IMR-90 (cell line): ENCODE measurements around the gene MOG. TPM values are rescaled to one million over a fixed set of nuclear protein-coding genes. Genes with fewer than 3 reads are reported as not detected.

Source experiments
- ATAC-seq: fragments of 200-7000 bp; cut with Tn5 transposase; 2 replicates; pipeline ENCODE4 v1.9.1; 2020; ENCODE audit warnings: low read depth, mild to moderate bottlenecking, moderate library complexity
- BruUV-seq: library from RNA; stranded (reverse); fragments of 400-500 nt; replicated peaks from 2 replicates; lab custom pipeline; 2021; lab: Mats Ljungman, UMichigan
- CTCF ChIA-PET: fragments of 300-600 bp; formaldehyde crosslinking; extraction: SDS; loops from one replicate; lab custom pipeline; 2021; ENCODE audit warnings: antibody characterized with exemption; lab: Yijun Ruan, JAX
- POLR2A ChIA-PET: fragments of 300-600 bp; sonication (Branson Sonifier 250); formaldehyde crosslinking; loops from one replicate; lab custom pipeline; 2022; ENCODE audit warnings: antibody characterized with exemption; ENCODE audit not compliant: unreplicated experiment; lab: Charles Lee
- DNase-seq: peaks from one replicate; pipeline ENCODE4 v3.0.0; 2013
- H2AFZ ChIP-seq: replicated peaks from 2 replicates; pipeline ENCODE3; 2013; ENCODE audit warnings: low read length, mild to moderate bottlenecking; ENCODE audit not compliant: poor library complexity
- H2AK5ac ChIP-seq: 2 replicates; pipeline ENCODE4 v1.6.1; 2013; ENCODE audit warnings: low read depth, low read length, inconsistent platforms
- H2AK9ac ChIP-seq: replicated peaks from 2 replicates; pipeline ENCODE3; 2013; ENCODE audit warnings: mild to moderate bottlenecking, low read depth, low read length, moderate library complexity; ENCODE audit not compliant: poor library complexity
- H2BK120ac ChIP-seq: 2 replicates; pipeline ENCODE4 v1.6.1; 2013; ENCODE audit warnings: low read depth, low read length, inconsistent platforms
- H2BK15ac ChIP-seq: 3 replicates; pipeline ENCODE4 v1.6.1; 2013; ENCODE audit warnings: low read depth, low read length, inconsistent platforms
- H2BK20ac ChIP-seq: 2 replicates; pipeline ENCODE4 v1.6.1; 2013; ENCODE audit warnings: low read depth, mild to moderate bottlenecking, inconsistent platforms, low read length, moderate library complexity
- H2BK5ac ChIP-seq: 2 replicates; pipeline ENCODE4 v1.6.1; 2013; ENCODE audit warnings: mild to moderate bottlenecking, low read depth, low read length, inconsistent platforms; ENCODE audit not compliant: poor library complexity, severe bottlenecking
- H3K14ac ChIP-seq: replicated peaks from 2 replicates; pipeline ENCODE4 v1.6.1; 2013; ENCODE audit warnings: low read depth, low read length, inconsistent platforms
- H3K18ac ChIP-seq: 2 replicates; pipeline ENCODE4 v1.6.1; 2013; ENCODE audit warnings: low read depth, low read length, control low read depth
- H3K23ac ChIP-seq: 2 replicates; pipeline ENCODE4 v1.6.1; 2013; ENCODE audit warnings: low read depth, low read length, inconsistent platforms
- H3K27ac ChIP-seq: 2 replicates; pipeline ENCODE4 v1.5.1; 2013; ENCODE audit warnings: mild to moderate bottlenecking, control low read depth, low read length; ENCODE audit not compliant: insufficient read depth
- H3K27me3 ChIP-seq: 2 replicates; pipeline ENCODE4 v1.6.1; 2013; ENCODE audit warnings: low read length; ENCODE audit not compliant: control insufficient read depth, insufficient read depth
- H3K36me3 ChIP-seq: 2 replicates; pipeline ENCODE4 v1.6.1; 2013; ENCODE audit warnings: low read length, mixed read lengths; ENCODE audit not compliant: control insufficient read depth, insufficient read depth
- H3K4ac ChIP-seq: 2 replicates; pipeline ENCODE4 v1.6.1; 2013; ENCODE audit warnings: low read depth, low read length, inconsistent platforms
- H3K4me1 ChIP-seq: 2 replicates; pipeline ENCODE4 v1.6.1; 2013; ENCODE audit warnings: low read length, mixed read lengths; ENCODE audit not compliant: control insufficient read depth, insufficient read depth
- H3K4me2 ChIP-seq: 2 replicates; pipeline ENCODE4 v1.6.1; 2013; ENCODE audit warnings: low read depth, mild to moderate bottlenecking, control low read depth, low read length, moderate library complexity
- H3K4me3 ChIP-seq: 2 replicates; pipeline ENCODE4 v1.5.1; 2013; ENCODE audit warnings: low read depth, mild to moderate bottlenecking, control low read depth, low read length, moderate library complexity; ENCODE audit not compliant: insufficient read depth
- H3K56ac ChIP-seq: 2 replicates; pipeline ENCODE4 v1.6.1; 2013; ENCODE audit warnings: low read length, inconsistent platforms; ENCODE audit not compliant: insufficient read depth; ENCODE audit errors: extremely low read depth
- H3K79me1 ChIP-seq, 2 experiments: 2 replicates each; pipeline ENCODE4 v1.6.1; 2013; ENCODE audit warnings: low read length in 2 of 2, inconsistent platforms in 1 of 2, low read depth in 1 of 2
- H3K9ac ChIP-seq: 2 replicates; pipeline ENCODE4 v1.6.1; 2013; ENCODE audit warnings: low read depth, low read length, control low read depth
- H3K9me1 ChIP-seq: 2 replicates; pipeline ENCODE4 v1.6.1; 2013; ENCODE audit warnings: low read length, inconsistent platforms; ENCODE audit not compliant: insufficient read depth
- H3K9me3 ChIP-seq: 2 replicates; pipeline ENCODE4 v1.6.1; 2013; ENCODE audit warnings: low read length; ENCODE audit not compliant: control insufficient read depth, insufficient read depth
- H4K20me1 ChIP-seq: 2 replicates; pipeline ENCODE4 v1.6.1; 2013; ENCODE audit warnings: low read length, inconsistent platforms; ENCODE audit not compliant: insufficient read depth
- H4K5ac ChIP-seq: 2 replicates; pipeline ENCODE4 v1.6.1; 2013; ENCODE audit warnings: mild to moderate bottlenecking, low read depth, low read length, control low read depth
- H4K8ac ChIP-seq, 2 experiments: 2 replicates each; pipeline ENCODE4 v1.6.1; 2013; ENCODE audit warnings: low read depth in 2 of 2, low read length in 2 of 2, control low read depth in 1 of 2, inconsistent platforms in 1 of 2
- H4K91ac ChIP-seq: 2 replicates; pipeline ENCODE4 v1.6.1; 2013; ENCODE audit warnings: low read depth, low read length, inconsistent platforms; ENCODE audit not compliant: insufficient read depth
- BHLHE40 ChIP-seq: fragments of 150-350 bp; IDR thresholded peaks from 2 replicates; pipeline ENCODE4 v1.6.1; 2016; ENCODE audit warnings: mild to moderate bottlenecking, low read depth, low read length
- CEBPB ChIP-seq: IDR thresholded peaks from 2 replicates; pipeline ENCODE4 v1.6.1; 2012; ENCODE audit warnings: low read depth, low read length, improper control_type of control experiment
- CHD1 ChIP-seq: IDR thresholded peaks from 2 replicates; pipeline ENCODE4 v1.6.1; 2012; ENCODE audit warnings: low read depth, low read length, improper control_type of control experiment
- CTCF ChIP-seq: conservative IDR thresholded peaks from 2 replicates; pipeline ENCODE4 v1.5.1; 2012; ENCODE audit warnings: mild to moderate bottlenecking, low read depth, low read length, improper control_type of control experiment
- FOS ChIP-seq: fragments of 150-350 bp; IDR thresholded peaks from 2 replicates; pipeline ENCODE4 v1.6.1; 2016; ENCODE audit warnings: low read depth, low read length
- MAFK ChIP-seq: IDR thresholded peaks from 2 replicates; pipeline ENCODE4 v1.6.1; 2012; ENCODE audit warnings: low read depth, low read length, improper control_type of control experiment
- MAZ ChIP-seq: IDR thresholded peaks from 2 replicates; pipeline ENCODE4 v1.6.1; 2012; ENCODE audit warnings: low read depth, mild to moderate bottlenecking, low read length, improper control_type of control experiment, moderate library complexity, borderline replicate concordance
- MXI1 ChIP-seq: IDR thresholded peaks from 2 replicates; pipeline ENCODE4 v1.6.1; 2012; ENCODE audit warnings: low read depth, mild to moderate bottlenecking, low read length, moderate library complexity, borderline replicate concordance
- NFE2L2 ChIP-seq: fragments of 150-350 bp; IDR thresholded peaks from 2 replicates; pipeline ENCODE4 v1.6.1; 2016; ENCODE audit warnings: low read depth, mild to moderate bottlenecking, low read length
- POLR2A ChIP-seq: IDR thresholded peaks from 2 replicates; pipeline ENCODE4 v1.6.1; 2012; ENCODE audit warnings: mild to moderate bottlenecking, low read depth, low read length
- RAD21 ChIP-seq: IDR thresholded peaks from 2 replicates; pipeline ENCODE4 v1.6.1; 2012; ENCODE audit warnings: low read length, improper control_type of control experiment
- RCOR1 ChIP-seq: IDR thresholded peaks from 2 replicates; pipeline ENCODE4 v1.6.1; 2012; ENCODE audit warnings: mild to moderate bottlenecking, low read length, improper control_type of control experiment; ENCODE audit not compliant: insufficient replicate concordance
- RFX5 ChIP-seq: IDR thresholded peaks from 2 replicates; pipeline ENCODE4 v1.8.0; 2012; ENCODE audit warnings: low read depth, mild to moderate bottlenecking, low read length, moderate library complexity
- SMC3 ChIP-seq: fragments of 150-350 bp; IDR thresholded peaks from 2 replicates; pipeline ENCODE4 v1.6.1; 2016; ENCODE audit warnings: low read depth, mild to moderate bottlenecking, antibody characterized with exemption, low read length, moderate library complexity
- WGBS, 2 experiments: methylation state at CpG; one replicate each; pipeline versions ENCODE4 v1.1.5 to v1.1.7; 2013; ENCODE audit warnings: missing lambda C conversion rate in 2 of 2; ENCODE audit not compliant: insufficient read length in 1 of 2; ENCODE audit errors: extremely low coverage in 2 of 2; 5-methylcytosine and 5-hydroxymethylcytosine counted together
- dilution Hi-C: fragments of 300-500 bp; cut with HindIII; formaldehyde crosslinking; loops from one replicate; pipeline ENCODE4 v1.14.3; 2018; ENCODE audit warnings: low sequenced_read_pairs; ENCODE audit not compliant: unreplicated experiment
- in situ Hi-C: fragments of 300-500 bp; cut with MboI; formaldehyde crosslinking; loops from 3 replicates; pipeline ENCODE4 v1.14.3; 2019; ENCODE audit warnings: low sequenced_read_pairs, inconsistent platforms, mixed read lengths
- intact Hi-C: fragments of 100-400 bp; cut with micrococcal nuclease; formaldehyde crosslinking; loops from 2 replicates; pipeline ENCODE4 v1.10.0; 2022
- polyA plus RNA-seq, 3 experiments: library from polyadenylated mRNA; depleted of rRNA; stranded (reverse); fragments of >200 nt; gene quantifications; 2 replicates each; pipeline ENCODE4 v1.2.3, GENCODE V29; 2012; ENCODE audit warnings: low replicate concordance in 1 of 3
- total RNA-seq: library from RNA; depleted of rRNA; stranded (reverse); fragments of >200 nt; gene quantifications from 2 replicates; pipeline ENCODE4 v1.2.3, GENCODE V29; 2012
- TF ChIP-seq, protein P1 (sequence below): fragments of 150-350 bp; IDR thresholded peaks from 2 replicates; pipeline ENCODE4 v1.6.1; 2017; ENCODE audit warnings: mild to moderate bottlenecking, antibody characterized with exemption, low read length, low read depth
- TF ChIP-seq, protein P2 (sequence below): fragments of 150-350 bp; IDR thresholded peaks from 2 replicates; pipeline ENCODE4 v1.6.1; 2016; ENCODE audit warnings: low read depth, mild to moderate bottlenecking, low read length, moderate library complexity, borderline replicate concordance

The MOG gene
- total and polyA plus RNA-seq, 2 of the 4 experiments (the other 2 are of a cell fraction), result not detected

GRCh38 chr6:29685718-29686326, 28.9 kb downstream of the MOG start:
- Histone ChIP-seq H4K8ac (no peak overlapping the region), H2BK15ac (no peak overlapping the region), H3K9ac (no peak overlapping the region), H2BK20ac (no peak overlapping the region), H4K91ac (no peak overlapping the region), H3K27me3 (no peaks in the 10 kb centered on the region; the same call in 1 of the 2 replicates), H3K27ac (no peak overlapping the region), H3K9me3 (no peaks in the 10 kb centered on the region), H3K9me1 (no peaks in the 10 kb centered on the region), H3K18ac (no peak overlapping the region), H3K4me3 (no peak overlapping the region), H4K5ac (no peak overlapping the region), H3K36me3 (no peaks in the 10 kb centered on the region), H2BK5ac (no peak overlapping the region), H2AFZ (no peak overlapping the region), H2AK9ac (no peak overlapping the region), H3K56ac (no peak overlapping the region), H3K4me1 (no peaks in the 10 kb centered on the region), H3K23ac (no peak overlapping the region), H3K4me2 (no peak overlapping the region), H3K14ac (no peak overlapping the region), H2AK5ac (no peak overlapping the region), H4K20me1 (no peaks in the 10 kb centered on the region), H3K79me1 (no peaks in the 10 kb centered on the region), H2BK120ac (no peak overlapping the region), H3K4ac (no peak overlapping the region)
- TF ChIP-seq BHLHE40 (no peak), RFX5 (no peak), CEBPB (no peak), NFE2L2 (no peak), SMC3 (no peak), CTCF (no peak), POLR2A (no peak), FOS (no peak), CHD1 (no peak), RAD21 (no peak), RCOR1 (no peak), MAZ (no peak), MXI1 (no peak), MAFK (no peak)
- TF ChIP-seq, protein P1, sequence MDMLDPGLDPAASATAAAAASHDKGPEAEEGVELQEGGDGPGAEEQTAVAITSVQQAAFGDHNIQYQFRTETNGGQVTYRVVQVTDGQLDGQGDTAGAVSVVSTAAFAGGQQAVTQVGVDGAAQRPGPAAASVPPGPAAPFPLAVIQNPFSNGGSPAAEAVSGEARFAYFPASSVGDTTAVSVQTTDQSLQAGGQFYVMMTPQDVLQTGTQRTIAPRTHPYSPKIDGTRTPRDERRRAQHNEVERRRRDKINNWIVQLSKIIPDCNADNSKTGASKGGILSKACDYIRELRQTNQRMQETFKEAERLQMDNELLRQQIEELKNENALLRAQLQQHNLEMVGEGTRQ, result no peak
- TF ChIP-seq, protein P2, sequence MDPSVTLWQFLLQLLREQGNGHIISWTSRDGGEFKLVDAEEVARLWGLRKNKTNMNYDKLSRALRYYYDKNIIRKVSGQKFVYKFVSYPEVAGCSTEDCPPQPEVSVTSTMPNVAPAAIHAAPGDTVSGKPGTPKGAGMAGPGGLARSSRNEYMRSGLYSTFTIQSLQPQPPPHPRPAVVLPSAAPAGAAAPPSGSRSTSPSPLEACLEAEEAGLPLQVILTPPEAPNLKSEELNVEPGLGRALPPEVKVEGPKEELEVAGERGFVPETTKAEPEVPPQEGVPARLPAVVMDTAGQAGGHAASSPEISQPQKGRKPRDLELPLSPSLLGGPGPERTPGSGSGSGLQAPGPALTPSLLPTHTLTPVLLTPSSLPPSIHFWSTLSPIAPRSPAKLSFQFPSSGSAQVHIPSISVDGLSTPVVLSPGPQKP, result no peak
- intact Hi-C loops, result no loop called here
- in situ Hi-C loops, result no loop called here
- no peak for ATAC-seq
- 56% methylated on average over 3 of the region's 15 CpGs; no CpG with 5 or more reads in 1 of the 2 experiments for WGBS, 2 experiments
- dilution Hi-C loops, result no loop called here
- ChIA-PET CTCF (no interaction called here), POLR2A (no interaction called here)
- DNase-seq, result no peak
- no TSS peak for BruUV-seq
